ENCODE measurements around the gene NT5C1B. TPM values are rescaled to one million over a fixed set of nuclear protein-coding genes. Genes with fewer than 3 reads are reported as not detected.
A peak's percentile ranks its signal among the peaks of the same experiment; 100 is the strongest.

NT5C1B gene
- total RNA-seq, 3 donors from 2014 or later, result not detected

DNA sequence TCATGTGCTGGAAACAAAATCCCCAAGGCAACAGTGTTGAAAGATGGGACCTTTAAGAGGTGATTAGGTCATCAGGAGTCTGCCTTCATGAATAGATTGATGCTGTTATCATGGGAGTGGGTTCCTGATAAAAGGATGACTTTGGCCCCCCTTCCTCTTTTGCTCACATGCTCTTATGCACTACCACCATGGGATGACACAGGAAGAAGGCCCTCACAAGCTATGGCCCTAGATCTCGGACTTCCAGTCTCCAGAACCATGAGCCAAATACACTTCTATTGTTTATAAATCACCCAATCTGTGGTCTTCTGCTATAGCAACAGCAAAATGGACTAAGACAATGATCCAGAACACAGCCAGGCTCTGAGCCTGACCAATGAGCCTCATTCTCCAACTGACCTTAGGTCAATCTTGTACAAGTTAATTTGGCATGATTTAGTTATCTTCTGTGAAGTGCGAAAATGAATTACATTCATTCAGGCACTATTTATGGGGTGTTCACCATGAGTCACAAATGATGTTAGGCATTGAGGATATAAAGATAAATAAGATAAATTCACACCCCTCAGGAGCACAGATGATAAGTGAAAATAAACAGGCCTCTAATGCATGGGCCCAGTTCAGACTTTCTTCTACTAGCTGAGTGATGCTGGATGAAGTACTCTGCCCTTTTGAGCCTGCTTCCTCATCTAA lies 37.7 kb upstream of the NT5C1B start:
- TF ChIP-seq, protein P1, sequence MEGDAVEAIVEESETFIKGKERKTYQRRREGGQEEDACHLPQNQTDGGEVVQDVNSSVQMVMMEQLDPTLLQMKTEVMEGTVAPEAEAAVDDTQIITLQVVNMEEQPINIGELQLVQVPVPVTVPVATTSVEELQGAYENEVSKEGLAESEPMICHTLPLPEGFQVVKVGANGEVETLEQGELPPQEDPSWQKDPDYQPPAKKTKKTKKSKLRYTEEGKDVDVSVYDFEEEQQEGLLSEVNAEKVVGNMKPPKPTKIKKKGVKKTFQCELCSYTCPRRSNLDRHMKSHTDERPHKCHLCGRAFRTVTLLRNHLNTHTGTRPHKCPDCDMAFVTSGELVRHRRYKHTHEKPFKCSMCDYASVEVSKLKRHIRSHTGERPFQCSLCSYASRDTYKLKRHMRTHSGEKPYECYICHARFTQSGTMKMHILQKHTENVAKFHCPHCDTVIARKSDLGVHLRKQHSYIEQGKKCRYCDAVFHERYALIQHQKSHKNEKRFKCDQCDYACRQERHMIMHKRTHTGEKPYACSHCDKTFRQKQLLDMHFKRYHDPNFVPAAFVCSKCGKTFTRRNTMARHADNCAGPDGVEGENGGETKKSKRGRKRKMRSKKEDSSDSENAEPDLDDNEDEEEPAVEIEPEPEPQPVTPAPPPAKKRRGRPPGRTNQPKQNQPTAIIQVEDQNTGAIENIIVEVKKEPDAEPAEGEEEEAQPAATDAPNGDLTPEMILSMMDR (IDR thresholded peaks at IDR 0.05), result no peak
- TF ChIP-seq POLR2AphosphoS5 (IDR thresholded peaks at IDR 0.05) (peak in 1 of 3 donors; percentile 49), POLR2A (IDR thresholded peaks at IDR 0.05) (no peak)
- Histone ChIP-seq H3K4me1 (no peaks in the 10 kb centered on the region), H3K27me3 (no peaks in the 10 kb centered on the region), H3K27ac (peak overlapping the region in 1 of 2 donors; percentile 33), H3K36me3 (no peaks in the 10 kb centered on the region), H3K4me3 (no peak overlapping the region), H3K9me3 (peaks cover 0 to 8% of the 10 kb centered on the region in 2 donors)
- intact Hi-C loops (cut with DNase I; ENCODE audit: low total_unique reads), result loop anchor here (5.0 kb wide), 1 partner anchor 530 kb away; no protein-coding TSS in a partner anchor
- no peak for DNase-seq (ENCODE audit: low spot score in 2 of 2)

DNA sequence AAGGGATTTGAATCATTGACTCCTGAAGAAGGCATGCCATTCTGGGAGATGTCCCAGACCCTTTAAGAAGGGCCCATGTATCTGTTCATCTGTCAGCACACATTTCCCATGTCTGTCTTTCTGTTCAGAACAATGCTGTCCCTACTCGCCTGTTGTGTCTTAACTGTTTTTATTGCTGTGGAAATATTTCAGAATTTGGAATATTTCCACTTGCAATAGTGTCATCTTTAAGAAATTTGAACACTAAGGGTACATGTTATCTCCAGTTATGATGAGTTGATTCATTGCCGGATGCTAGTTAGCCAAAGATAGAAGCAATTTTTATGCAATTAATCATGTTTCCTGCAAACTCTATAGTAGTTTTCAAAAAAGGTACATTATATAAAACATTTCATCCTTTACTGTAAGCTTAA lies 36.9 kb upstream of the NT5C1B start:
- Histone ChIP-seq H3K27me3 (no peaks in the 10 kb centered on the region), H3K36me3 (no peaks in the 10 kb centered on the region), H3K27ac (no peak overlapping the region), H3K9me3 (peaks cover 0 to under 1% of the 10 kb centered on the region in 2 donors), H3K4me3 (no peak overlapping the region), H3K4me1 (no peaks in the 10 kb centered on the region)
- no peak for DNase-seq (ENCODE audit: low spot score in 2 of 2)
- no peak for TF ChIP-seq POLR2AphosphoS5 (IDR thresholded peaks at IDR 0.05)
- TF ChIP-seq, protein P1 (IDR thresholded peaks at IDR 0.05), result no peak
- TF ChIP-seq POLR2A (IDR thresholded peaks at IDR 0.05), result no peak
- intact Hi-C loops (cut with DNase I; ENCODE audit: low total_unique reads), result loop anchor here (5.0 kb wide), 1 partner anchor 531 kb away; no protein-coding TSS in a partner anchor

DNA sequence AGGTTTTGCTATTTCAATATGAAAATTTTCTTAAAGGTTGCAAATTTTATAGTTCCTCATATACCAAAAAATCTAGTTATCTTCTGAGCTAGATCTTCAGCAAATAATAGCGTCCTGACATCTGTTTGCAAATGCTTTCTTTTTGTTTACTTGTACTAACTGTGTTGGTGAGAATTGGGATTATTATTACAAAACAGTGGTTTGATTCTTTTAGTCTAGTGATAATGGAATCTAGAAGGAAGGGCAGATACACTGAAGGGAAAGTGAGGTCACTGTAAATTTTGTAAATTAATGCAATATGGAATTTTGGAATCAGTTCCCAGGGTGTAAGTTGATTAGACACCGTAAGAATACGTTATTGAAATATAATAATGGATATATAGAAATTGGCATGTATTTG lies 36.2 kb upstream of the NT5C1B start:
- no peaks in the 10 kb centered on the region for H3K36me3 ChIP-seq
- intact Hi-C loops (cut with DNase I; ENCODE audit: low total_unique reads), result loop anchor here (5.0 kb wide), 1 partner anchor 532 kb away; no protein-coding TSS in a partner anchor
- H3K27ac ChIP-seq, result no peak overlapping the region
- no peak for DNase-seq (ENCODE audit: low spot score in 2 of 2)
- no peaks in the 10 kb centered on the region for H3K4me1 ChIP-seq
- no peaks in the 10 kb centered on the region for H3K27me3 ChIP-seq
- H3K4me3 ChIP-seq, result no peak overlapping the region
- no peaks in the 10 kb centered on the region for H3K9me3 ChIP-seq
- TF ChIP-seq POLR2A (IDR thresholded peaks at IDR 0.05) (no peak), POLR2AphosphoS5 (IDR thresholded peaks at IDR 0.05) (no peak)
- TF ChIP-seq, protein P1 (IDR thresholded peaks at IDR 0.05), result no peak

DNA sequence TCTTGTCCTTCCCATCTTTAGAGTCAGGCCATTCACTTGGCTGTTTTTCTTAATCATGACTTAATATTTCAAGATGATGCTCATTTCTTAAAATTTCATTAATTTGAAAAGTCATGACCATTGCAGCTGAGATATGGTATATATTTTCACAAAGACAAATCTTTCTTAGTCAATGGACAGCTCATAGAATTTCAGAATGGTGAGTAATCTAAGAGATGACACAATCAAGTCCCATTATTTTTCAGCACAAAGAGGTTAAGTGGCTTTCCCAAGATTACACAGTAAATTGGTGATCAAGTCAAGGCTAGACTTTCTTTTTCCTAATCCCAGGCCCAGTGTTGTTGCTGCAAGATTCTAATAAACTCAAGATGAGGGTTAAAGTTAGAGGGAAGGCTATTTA lies 34.4 kb upstream of the NT5C1B start:
- no peaks in the 10 kb centered on the region for H3K4me1 ChIP-seq
- H3K27me3 ChIP-seq, result no peaks in the 10 kb centered on the region
- TF ChIP-seq POLR2A (IDR thresholded peaks at IDR 0.05) (no peak), POLR2AphosphoS5 (IDR thresholded peaks at IDR 0.05) (no peak)
- TF ChIP-seq, protein P1 (IDR thresholded peaks at IDR 0.05), result no peak
- no peak overlapping the region for H3K27ac ChIP-seq
- intact Hi-C loops (cut with DNase I; ENCODE audit: low total_unique reads), result no loop called here
- no peak overlapping the region for H3K4me3 ChIP-seq
- no peaks in the 10 kb centered on the region for H3K9me3 ChIP-seq
- DNase-seq (ENCODE audit: low spot score in 2 of 2), result no peak
- H3K36me3 ChIP-seq, result no peaks in the 10 kb centered on the region

DNA sequence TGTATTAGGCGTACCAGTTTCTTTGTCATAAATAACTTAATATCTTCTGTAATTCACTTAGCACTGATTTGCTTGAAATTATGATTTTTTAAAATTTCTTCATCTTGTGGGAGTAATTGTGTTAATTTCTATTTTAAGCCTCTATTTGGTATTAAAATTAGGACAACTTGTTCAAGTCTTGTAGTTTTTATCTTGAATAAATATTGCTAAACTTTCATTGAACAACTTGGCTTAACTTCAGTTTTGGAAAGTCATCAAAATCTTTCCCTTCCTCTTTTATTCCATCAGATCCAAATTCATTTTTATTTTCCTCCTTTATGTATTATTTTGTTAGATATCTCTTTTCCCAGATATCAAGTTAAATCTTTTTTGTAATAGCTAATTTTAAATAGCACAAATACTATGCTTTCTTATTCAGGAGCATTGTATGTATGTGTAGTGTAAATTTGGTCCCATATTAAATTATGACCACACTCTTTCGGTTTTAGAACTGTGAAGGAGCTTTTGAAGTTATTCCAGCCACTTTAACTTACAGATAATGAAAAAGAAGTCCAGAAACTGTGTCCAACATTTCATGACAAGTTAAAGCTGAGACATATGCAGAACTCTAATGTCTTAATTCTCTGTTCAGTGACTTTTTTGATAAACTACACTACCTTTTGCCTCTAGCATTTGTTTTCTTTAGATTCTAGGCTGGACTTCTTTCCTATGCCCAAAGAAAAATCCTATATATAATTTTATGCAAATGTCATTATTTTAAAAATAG lies 31.7 kb upstream of the NT5C1B start:
- Histone ChIP-seq H3K27me3 (no peaks in the 10 kb centered on the region), H3K4me3 (no peak overlapping the region), H3K36me3 (no peaks in the 10 kb centered on the region), H3K27ac (no peak overlapping the region), H3K9me3 (no peaks in the 10 kb centered on the region), H3K4me1 (no peaks in the 10 kb centered on the region)
- intact Hi-C loops (cut with DNase I; ENCODE audit: low total_unique reads), result no loop called here
- TF ChIP-seq POLR2A (IDR thresholded peaks at IDR 0.05) (no peak), POLR2AphosphoS5 (IDR thresholded peaks at IDR 0.05) (no peak)
- TF ChIP-seq, protein P1 (IDR thresholded peaks at IDR 0.05), result no peak
- no peak for DNase-seq (ENCODE audit: low spot score in 2 of 2)
